SIG-M5 treated with dmso at 0.1 percent for 504 hours (cell line): Measurements from ENCODE around the gene LRRC10B.

Source experiments
- DNase-seq: peaks from one replicate; lab custom pipeline; 2025; ENCODE audit not compliant: unreplicated experiment; lab: John Stamatoyannopoulos, UW

LRRC10B gene

GRCh38 chr11:61507012-61507768 is 1.4 kb upstream of the LRRC10B start:
- DNase-seq: no peak

DNA sequence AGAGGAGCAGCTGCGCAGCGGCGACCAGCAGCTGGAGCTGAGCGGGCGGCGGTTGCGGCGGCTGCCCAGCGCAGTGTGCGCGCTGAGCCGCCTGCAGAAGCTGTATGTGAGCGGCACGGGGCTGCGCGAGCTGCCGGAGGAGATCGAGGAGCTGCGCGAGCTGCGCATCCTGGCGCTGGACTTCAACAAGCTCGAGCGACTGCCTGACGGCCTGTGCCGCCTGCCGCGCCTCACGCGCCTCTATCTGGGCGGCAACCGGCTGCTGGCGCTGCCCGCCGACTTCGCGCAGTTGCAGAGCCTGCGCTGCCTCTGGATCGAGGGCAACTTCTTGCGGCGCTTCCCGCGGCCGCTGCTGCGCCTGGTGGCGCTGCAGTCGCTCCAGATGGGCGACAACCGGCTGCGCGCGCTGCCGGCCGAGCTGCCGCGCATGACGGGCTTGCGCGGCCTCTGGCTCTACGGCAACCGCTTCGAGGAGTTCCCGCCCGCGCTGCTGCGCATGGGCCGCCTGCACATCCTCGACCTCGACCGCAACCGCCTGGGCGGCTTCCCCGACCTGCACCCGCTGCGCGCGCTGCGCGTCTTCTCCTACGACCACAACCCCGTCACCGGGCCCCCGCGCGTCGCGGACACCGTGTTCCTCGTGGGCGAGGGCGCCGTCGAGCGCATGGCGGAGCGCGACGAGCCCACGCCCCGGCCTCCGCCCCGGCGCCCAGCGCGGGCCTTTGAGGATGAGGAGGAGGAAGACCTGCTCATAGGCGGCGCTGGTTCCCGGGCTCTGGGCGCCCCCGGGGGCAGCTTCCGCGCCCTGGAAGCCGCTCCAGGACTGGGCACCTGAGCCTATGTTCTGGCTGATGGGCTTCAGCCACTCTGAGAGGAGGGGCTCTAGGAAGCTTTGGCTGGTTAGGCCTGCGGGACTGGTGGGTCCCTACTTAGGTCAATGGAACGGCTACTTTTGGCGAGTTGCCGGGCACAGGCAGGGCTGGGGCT is 787 bp downstream of the LRRC10B start:
- DNase-seq: peak; percentile 64

GRCh38 chr11:61510166-61510919 is 1.8 kb downstream of the LRRC10B start:
- DNase-seq: no peak

DNA sequence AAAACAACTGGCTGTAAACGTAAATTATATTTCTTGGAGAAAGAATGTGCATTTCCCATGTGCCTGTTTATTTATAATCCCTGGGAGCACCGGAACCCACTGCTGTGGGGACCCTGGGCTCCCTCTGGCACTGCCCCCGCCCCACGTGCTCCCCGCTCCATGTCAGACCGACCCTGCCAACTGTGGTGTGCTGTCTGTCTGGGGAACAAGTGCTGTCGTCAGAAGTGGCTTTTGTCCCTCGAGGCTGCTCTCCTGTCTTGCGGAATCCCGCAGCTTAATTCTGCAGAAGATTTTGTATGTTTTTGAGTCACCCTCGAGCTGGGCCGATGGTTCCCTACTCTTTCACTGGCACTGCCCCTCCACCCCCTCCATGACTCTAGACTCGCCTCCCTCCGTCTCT is 2.4 kb downstream of the LRRC10B start:
- no peak for DNase-seq

GRCh38 chr11:61511383-61511782 is 2.8 kb downstream of the LRRC10B start:
- no peak for DNase-seq

- no peak for DNase-seq
Measured at GRCh38 chr11:61512435-61512834, 3.9 kb downstream of the LRRC10B start.

DNA sequence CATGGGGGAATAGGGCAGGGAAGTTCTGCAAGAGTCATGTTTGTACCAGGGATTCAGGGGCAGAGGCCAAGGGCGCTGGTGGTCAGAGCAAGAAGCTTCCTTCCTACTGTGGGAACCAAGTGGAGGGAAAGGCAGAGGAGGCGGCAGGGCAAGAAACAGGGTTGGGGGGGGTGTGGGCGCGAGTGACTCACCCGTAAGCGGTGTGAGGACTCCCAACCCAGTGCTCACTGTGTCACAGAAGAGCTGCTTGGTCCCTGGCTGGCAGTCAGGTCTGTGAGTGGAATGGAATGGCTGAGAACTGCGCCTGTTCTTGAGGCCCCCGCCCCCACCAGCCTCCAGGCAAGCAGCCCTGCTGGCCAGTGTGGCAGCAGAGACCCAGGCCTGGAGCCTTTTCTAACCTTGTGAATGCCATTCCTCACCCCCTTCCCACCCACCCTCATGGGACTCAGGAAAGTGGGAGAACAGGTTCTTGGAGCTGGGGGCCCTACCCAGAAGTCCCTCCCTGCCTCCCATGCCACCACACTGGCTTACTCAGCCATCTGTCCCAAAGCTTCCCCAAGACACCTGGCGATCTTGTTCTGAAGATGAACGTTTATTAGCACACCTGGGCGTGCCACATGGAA is 4.7 kb downstream of the LRRC10B start:
- no peak for DNase-seq

DNA sequence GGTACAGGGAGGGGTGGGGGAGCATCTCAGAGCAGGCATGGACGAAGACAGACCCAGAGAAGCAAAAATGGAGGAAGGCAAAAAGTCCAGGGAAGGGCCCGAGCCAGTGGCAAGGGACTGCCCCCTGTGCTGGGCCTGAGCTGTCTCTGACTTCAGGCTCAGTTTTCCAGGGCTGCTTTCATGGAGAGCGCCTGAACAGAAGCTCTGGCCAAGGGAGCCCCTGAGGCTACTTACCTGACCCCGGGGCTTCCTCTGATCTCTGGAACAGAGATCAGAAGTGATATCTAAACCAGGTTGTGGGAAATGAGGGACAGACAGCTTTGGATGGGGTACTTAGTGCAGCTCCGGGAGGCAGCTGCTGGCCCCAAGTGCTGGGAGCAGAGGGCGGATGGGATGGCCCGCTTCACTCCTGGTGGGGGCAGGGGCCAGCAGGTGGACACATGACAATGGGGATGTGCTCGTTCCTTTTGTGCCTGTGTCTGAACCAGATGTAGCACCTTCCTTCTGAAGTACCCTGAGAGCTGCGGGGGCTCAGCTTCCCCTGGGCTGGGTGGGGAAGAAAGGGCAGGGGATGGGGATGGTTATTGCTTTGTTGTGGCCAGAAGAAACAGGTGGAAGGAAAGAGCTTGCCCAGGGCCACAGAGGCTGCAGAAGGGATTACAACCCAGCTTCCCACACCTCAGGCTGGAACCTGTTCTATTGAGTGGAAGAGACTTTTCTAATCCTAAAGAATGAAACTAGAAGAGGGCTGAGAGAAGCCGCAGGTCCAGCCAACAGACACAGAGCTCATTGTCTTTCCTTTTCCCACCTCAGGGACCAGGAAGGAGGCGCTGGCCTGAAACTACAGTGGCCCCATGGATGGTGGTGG is 5.7 kb downstream of the LRRC10B start:
- no peak for DNase-seq

- DNase-seq: no peak
Measured at GRCh38 chr11:61515686-61516085, 7.1 kb downstream of the LRRC10B start.

DNA sequence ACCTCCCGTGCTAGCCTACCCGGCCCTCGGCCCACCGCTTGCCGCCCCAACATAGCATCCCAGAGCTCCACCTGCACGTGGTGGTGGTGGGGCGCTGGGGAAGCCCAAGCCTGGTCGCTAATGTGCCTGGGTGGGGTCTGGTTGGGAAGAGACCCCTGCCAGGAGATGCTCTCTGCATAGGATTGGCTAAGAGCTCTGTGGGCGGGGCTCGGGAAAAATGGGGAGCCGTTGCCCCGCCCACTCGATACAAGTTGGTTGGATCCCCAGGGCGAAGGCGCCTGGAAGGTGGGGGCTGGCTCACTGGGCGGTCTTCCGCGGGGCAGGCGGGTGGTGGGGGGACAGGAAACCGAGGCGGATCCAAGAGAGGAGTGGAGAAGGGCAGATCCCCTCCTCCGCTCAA is 7.6 kb downstream of the LRRC10B start:
- no peak for DNase-seq

- no peak for DNase-seq
Measured at GRCh38 chr11:61516675-61517572, 8.4 kb downstream of the LRRC10B start.

- DNase-seq: no peak
Measured at GRCh38 chr11:61518032-61518795, 9.7 kb downstream of the LRRC10B start.

GRCh38 chr11:61522881-61523280 is 14.3 kb downstream of the LRRC10B start:
- no peak for DNase-seq

GRCh38 chr11:61524446-61524845 is 15.9 kb downstream of the LRRC10B start:
- no peak for DNase-seq

DNA sequence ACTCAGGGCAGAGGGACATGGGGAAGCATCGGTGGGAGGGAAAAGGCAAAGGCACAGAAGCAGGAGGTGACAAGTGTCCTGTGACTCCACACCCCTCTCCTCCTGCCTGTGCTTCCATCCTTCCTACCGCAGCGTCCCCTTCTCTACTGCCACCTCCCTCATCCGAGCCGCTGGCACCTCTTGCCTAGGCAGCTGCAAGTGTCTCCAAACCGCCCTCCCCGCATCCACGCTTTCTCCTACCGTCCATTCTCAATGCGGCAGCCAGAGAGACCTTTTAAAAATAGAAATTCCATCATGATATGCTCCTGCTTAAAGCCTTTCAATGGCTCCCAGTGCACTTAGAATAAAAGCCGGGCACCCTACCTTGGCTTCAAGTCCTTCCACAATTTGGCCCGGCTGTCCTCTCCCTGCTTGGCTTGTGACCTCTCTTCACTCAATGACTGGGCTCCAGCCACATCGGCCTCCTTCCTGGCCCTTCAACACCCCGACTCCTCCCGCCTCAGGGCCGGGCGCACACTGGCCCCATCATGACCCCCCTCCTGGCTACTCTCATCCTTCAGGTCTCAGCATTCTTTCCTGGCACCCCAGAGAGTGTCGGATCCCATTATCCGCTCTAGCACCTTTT is 16.5 kb downstream of the LRRC10B start:
- no peak for DNase-seq

- no peak for DNase-seq
Measured at GRCh38 chr11:61526229-61526628, 17.7 kb downstream of the LRRC10B start.

DNA sequence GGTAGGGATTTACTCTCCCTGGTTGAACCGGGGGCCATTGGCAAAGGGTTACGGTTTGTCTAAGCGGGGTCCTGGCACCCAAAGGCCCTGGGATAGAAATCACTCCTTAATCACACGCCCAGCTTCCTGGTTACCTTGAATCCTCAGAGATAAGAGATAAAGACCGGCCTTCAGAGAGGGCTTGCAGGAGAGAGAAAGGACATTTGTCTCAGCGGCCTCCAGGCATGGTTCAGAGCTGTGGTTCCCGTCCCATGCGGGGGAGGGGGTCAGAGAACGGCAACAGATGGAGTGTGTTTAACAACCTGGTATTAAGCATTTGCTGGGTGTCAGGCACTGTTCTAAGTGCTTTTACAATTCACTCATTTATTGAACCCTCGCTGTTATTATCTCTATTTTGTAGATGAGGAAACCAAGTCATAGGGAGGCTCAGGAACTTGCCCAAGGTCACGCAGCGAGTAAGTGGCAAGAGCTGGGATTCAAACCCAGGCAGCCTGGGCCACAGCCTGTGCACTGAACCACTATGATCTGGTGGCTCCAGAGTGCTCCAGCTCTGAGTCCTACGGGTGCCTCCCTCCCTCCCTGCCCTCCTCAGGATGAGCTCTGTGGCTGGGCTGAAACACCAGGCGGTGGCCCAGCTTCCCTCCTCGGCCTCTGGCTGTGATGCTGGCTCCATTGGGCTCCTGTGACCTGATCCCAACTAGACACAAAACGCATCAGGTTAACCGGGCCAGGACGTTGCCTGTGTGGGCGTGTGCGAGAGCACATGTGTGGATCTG is 18.6 kb downstream of the LRRC10B start:
- DNase-seq: no peak
